ENCODE measurements around the gene GLTP.

GLTP gene

GRCh38 chr12:109818253-109818652 is 62.1 kb downstream of the GLTP start:
- DNase-seq: no peak

GRCh38 chr12:109817627-109818231 is 62.6 kb downstream of the GLTP start:
- DNase-seq: no peak

GRCh38 chr12:109816870-109817269 is 63.5 kb downstream of the GLTP start:
- DNase-seq: no peak

GRCh38 chr12:109815757-109816617 is 64.4 kb downstream of the GLTP start:
- DNase-seq: no peak

- no peak for DNase-seq
Measured at GRCh38 chr12:109815225-109815624, 65.1 kb downstream of the GLTP start.

GRCh38 chr12:109814600-109815150 is 65.7 kb downstream of the GLTP start:
- DNase-seq: no peak

GRCh38 chr12:109813810-109814416 is 66.4 kb downstream of the GLTP start:
- DNase-seq: no peak

- DNase-seq: no peak
Measured at GRCh38 chr12:109811624-109811995, 68.7 kb downstream of the GLTP start.

GRCh38 chr12:109810954-109811623 is 69.3 kb downstream of the GLTP start:
- no peak for DNase-seq

GRCh38 chr12:109808876-109809646 is 71.3 kb downstream of the GLTP start:
- no peak for DNase-seq

- DNase-seq: no peak
Measured at GRCh38 chr12:109807954-109808643, 72.2 kb downstream of the GLTP start.

GRCh38 chr12:109804820-109805761 is 75.2 kb downstream of the GLTP start:
- peak; percentile 65 for DNase-seq

GRCh38 chr12:109803678-109804077 is 76.7 kb downstream of the GLTP start:
- DNase-seq: no peak

- no peak for DNase-seq
Measured at GRCh38 chr12:109802828-109803227, 77.5 kb downstream of the GLTP start.

Data from CD4-positive, alpha-beta T cell treated with Interleukin-15 for 1 hour (primary cell).